B cell (primary cell): ENCODE data around the gene HSF4.

Experiments
- CTCF ChIP-seq: fragments of 200-600 bp; IDR thresholded peaks from one replicate; pipeline ENCODE4 v1.8.0; 2022; ENCODE audit warnings: antibody characterized with exemption, mild to moderate bottlenecking
- EZH2 ChIP-seq: IDR thresholded peaks from 2 replicates; pipeline ENCODE4 v1.6.1; 2012; ENCODE audit warnings: borderline replicate concordance, low read depth, mild to moderate bottlenecking, moderate library complexity, low read length; ENCODE audit not compliant: insufficient read depth, poor library complexity, severe bottlenecking

GRCh38 chr16:67179421-67180080 lies 15.0 kb downstream of the HSF4 start:
- TF ChIP-seq CTCF (no peak), EZH2 (no peak)
